MCF 10A (cell line): ENCODE results near the gene ADAMTS14. TPM values are rescaled to one million over a fixed set of nuclear protein-coding genes. Genes with fewer than 3 reads are reported as not detected.

Source experiments
- BruUV-seq: library from RNA; stranded (reverse); fragments of 400-500 nt; replicated peaks from 2 replicates; lab custom pipeline; 2021; lab: Mats Ljungman, UMichigan
- CTCF ChIA-PET: fragments of 300-600 bp; sonication (Branson Sonifier 250); formaldehyde crosslinking; extraction: SDS; loops from one replicate; lab custom pipeline; 2021; ENCODE audit warnings: antibody characterized with exemption, inconsistent platforms; lab: Yijun Ruan, JAX
- POLR2A ChIA-PET: fragments of 300-600, 350-650 bp; sonication (Branson Sonifier 250); formaldehyde crosslinking; extraction: SDS; loops from one replicate; lab custom pipeline; 2020; ENCODE audit warnings: antibody characterized with exemption, inconsistent platforms; lab: Yijun Ruan, JAX
- DNase-seq: peaks from one replicate; pipeline ENCODE4 v3.0.0-alpha.2; 2018; ENCODE audit not compliant: unreplicated experiment
- H3K27ac Mint-ChIP-seq: one replicate; pipeline ENCODE4 v1.8.0; 2022; ENCODE audit warnings: mild to moderate bottlenecking, low read depth, mixed read lengths; ENCODE audit not compliant: unreplicated experiment
- H3K27me3 Mint-ChIP-seq: one replicate; pipeline ENCODE4 v1.8.0; 2022; ENCODE audit warnings: mixed read lengths; ENCODE audit not compliant: insufficient read depth, unreplicated experiment
- H3K36me3 Mint-ChIP-seq: one replicate; pipeline ENCODE4 v1.8.0; 2022; ENCODE audit warnings: mild to moderate bottlenecking, moderate library complexity, mixed read lengths; ENCODE audit not compliant: insufficient read depth, unreplicated experiment
- H3K4me1 Mint-ChIP-seq: one replicate; pipeline ENCODE4 v1.8.0; 2022; ENCODE audit warnings: mixed read lengths; ENCODE audit not compliant: insufficient read depth, unreplicated experiment
- H3K4me3 Mint-ChIP-seq: one replicate; pipeline ENCODE4 v1.8.0; 2022; ENCODE audit warnings: mild to moderate bottlenecking, moderate library complexity, mixed read lengths; ENCODE audit not compliant: unreplicated experiment
- H3K9me3 Mint-ChIP-seq: one replicate; pipeline ENCODE4 v1.8.0; 2022; ENCODE audit warnings: mixed read lengths; ENCODE audit not compliant: unreplicated experiment
- intact Hi-C: fragments of 100-400 bp; cut with micrococcal nuclease; formaldehyde crosslinking; loops from 2 replicates; pipeline ENCODE4 v1.14.1; 2022
- total RNA-seq: library from RNA; stranded (reverse); gene quantifications from 2 replicates; pipeline ENCODE4 v1.2.3, GENCODE V29; 2022
- TF ChIP-seq, protein P1 (sequence below): fragments of 200-600 bp; IDR thresholded peaks from one replicate; pipeline ENCODE4 v1.8.0; 2022; ENCODE audit warnings: antibody characterized with exemption, mild to moderate bottlenecking; ENCODE audit not compliant: unreplicated experiment

The ADAMTS14 gene
- total RNA-seq, 1 experiment from 2014 or later: not detected

DNA sequence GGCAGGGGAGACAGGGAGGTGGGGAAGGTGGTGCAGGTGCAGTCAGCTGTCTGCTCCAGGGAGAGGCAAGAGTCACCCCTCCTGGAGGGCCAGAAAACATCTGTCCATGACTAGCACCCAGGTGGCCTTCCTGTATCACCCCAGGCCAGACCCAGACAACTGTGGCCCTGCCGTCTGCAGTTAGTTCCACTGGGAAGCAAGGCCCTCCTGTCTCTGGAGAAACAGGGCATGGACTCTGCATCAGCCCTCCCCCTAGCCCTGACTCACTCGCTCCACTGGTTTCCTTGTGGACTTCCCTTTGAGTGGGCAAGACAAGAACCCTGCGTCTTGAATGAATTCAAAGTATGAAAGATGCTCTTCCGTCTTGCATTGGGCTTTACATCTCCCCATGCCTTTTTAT lies 100.3 kb downstream of the ADAMTS14 start:
- no peak overlapping the region for H3K27ac Mint-ChIP-seq
- peaks cover 6% of the 10 kb centered on the region for H3K4me1 Mint-ChIP-seq
- no peaks in the 10 kb centered on the region for H3K36me3 Mint-ChIP-seq
- H3K4me3 Mint-ChIP-seq: no peak overlapping the region
- no TSS peak for BruUV-seq
- H3K27me3 Mint-ChIP-seq: peaks cover 24% of the 10 kb centered on the region
- TF ChIP-seq, protein P1, sequence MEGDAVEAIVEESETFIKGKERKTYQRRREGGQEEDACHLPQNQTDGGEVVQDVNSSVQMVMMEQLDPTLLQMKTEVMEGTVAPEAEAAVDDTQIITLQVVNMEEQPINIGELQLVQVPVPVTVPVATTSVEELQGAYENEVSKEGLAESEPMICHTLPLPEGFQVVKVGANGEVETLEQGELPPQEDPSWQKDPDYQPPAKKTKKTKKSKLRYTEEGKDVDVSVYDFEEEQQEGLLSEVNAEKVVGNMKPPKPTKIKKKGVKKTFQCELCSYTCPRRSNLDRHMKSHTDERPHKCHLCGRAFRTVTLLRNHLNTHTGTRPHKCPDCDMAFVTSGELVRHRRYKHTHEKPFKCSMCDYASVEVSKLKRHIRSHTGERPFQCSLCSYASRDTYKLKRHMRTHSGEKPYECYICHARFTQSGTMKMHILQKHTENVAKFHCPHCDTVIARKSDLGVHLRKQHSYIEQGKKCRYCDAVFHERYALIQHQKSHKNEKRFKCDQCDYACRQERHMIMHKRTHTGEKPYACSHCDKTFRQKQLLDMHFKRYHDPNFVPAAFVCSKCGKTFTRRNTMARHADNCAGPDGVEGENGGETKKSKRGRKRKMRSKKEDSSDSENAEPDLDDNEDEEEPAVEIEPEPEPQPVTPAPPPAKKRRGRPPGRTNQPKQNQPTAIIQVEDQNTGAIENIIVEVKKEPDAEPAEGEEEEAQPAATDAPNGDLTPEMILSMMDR: no peak
- ChIA-PET POLR2A (no interaction called here), CTCF (interaction anchor here (1.0 kb wide), 1 partner anchor 221 kb away, joined by 4 read pairs; no protein-coding TSS in a partner anchor)
- H3K9me3 Mint-ChIP-seq: no peaks in the 10 kb centered on the region
- no peak for DNase-seq
- intact Hi-C loops: no loop called here

DNA sequence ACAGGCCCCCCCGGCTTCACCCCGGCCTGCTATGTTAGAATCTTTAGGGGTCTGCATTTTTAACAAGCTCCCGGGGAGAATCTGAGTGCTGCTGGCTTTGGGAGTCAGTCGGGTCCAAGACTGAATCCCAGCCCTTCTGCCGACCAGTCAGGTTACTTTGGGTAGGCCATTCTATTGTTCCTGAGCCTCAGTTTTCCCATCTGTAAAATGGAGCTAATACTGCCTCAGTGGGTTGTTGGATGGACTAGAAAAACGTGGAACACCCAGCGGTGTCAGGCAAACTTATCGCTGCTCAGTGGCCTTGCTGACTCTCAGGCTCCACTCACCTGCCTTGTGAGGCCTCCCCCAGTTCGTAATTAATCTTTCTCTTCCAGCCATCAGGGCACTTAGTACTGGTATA lies 101.2 kb downstream of the ADAMTS14 start:
- Mint-ChIP-seq H3K27me3 (peaks cover 16% of the 10 kb centered on the region), H3K9me3 (no peaks in the 10 kb centered on the region), H3K27ac (no peak overlapping the region), H3K4me3 (no peak overlapping the region), H3K4me1 (peaks cover 6% of the 10 kb centered on the region), H3K36me3 (no peaks in the 10 kb centered on the region)
- ChIA-PET POLR2A (no interaction called here), CTCF (interaction anchor here (0.6 to 1.0 kb wide), 3 partner anchors 14 to 222 kb away, joined by 3 to 5 read pairs (median 4); no protein-coding TSS in a partner anchor)
- DNase-seq: no peak
- BruUV-seq: no TSS peak
- TF ChIP-seq, protein P1: no peak
- intact Hi-C loops: no loop called here

DNA sequence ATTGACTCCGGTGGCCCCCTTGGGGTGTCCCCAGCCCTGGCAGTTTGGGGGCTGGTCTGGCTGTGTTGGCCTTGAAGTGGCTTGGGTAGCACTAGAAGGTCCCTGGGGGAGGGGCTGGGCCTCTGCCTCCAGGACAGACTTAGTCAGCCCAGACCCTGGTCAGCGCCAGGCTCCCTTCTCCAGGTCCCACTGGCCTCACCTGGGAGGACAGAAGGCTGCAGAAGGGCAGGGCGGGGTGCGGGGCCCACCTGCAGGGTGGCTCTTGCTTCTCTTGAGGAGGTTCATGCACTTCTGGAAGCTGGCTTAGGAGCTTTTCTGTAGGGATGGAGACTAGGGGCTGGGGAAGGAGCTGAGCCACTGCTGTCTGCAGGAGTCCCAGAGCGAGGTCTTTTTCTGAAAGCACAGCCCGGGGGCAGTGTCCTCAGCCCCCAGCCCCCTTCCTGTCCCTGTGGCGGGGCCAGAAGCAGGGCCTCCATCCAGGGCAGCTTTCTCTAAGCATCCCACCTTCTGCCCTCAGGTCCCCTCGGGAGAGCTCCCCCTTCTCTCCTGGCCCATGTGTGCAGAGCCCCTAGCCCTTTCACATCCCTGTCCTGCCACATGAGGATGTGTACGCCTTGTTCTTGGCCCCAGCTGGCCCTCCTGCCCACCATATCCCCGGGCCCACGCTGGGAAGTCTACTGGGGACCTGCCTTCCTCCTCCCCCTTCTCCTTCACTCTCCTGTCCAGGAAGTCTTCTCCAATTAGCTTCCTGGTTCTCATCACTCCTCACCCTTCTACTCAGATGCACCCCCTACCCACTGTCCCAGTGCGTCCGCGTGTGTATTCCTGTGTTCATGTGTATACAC lies 101.9 kb downstream of the ADAMTS14 start:
- H3K27ac Mint-ChIP-seq: no peak overlapping the region
- TF ChIP-seq, protein P1: no peak
- no peaks in the 10 kb centered on the region for H3K36me3 Mint-ChIP-seq
- CTCF ChIA-PET: interaction anchor here (0.6 to 1.1 kb wide), 4 partner anchors 15 to 659 kb away, joined by 3 to 5 read pairs (median 4); no protein-coding TSS in a partner anchor
- POLR2A ChIA-PET: interaction anchor here (1.0 kb wide), 2 partner anchors 18 to 30 kb away, joined by 3 to 8 read pairs; no protein-coding TSS in a partner anchor
- H3K9me3 Mint-ChIP-seq: no peaks in the 10 kb centered on the region
- no peak for DNase-seq
- H3K27me3 Mint-ChIP-seq: peaks cover 9% of the 10 kb centered on the region
- BruUV-seq: no TSS peak
- no peak overlapping the region for H3K4me3 Mint-ChIP-seq
- intact Hi-C loops: no loop called here
- H3K4me1 Mint-ChIP-seq: peaks cover 6% of the 10 kb centered on the region
